Fibroblast of lung (primary cell): ENCODE results near the gene ZNF512B. TPM values are rescaled to one million over a fixed set of nuclear protein-coding genes. Genes with fewer than 3 reads are reported as not detected.

Experiments
- DNase-seq, 2 donors: peaks; one replicate each; pipeline versions ENCODE4 v3.0.0 to v3.0.0-alpha.2; 2010; ENCODE audit warnings: low read depth in 2 of 2
- H2AFZ ChIP-seq: 2 replicates; pipeline ENCODE4 v1.5.1; 2012; ENCODE audit warnings: low read length, control low read depth, inconsistent platforms
- H3K27ac ChIP-seq: 2 replicates; pipeline ENCODE4 v1.5.1; 2011; ENCODE audit warnings: low read length, control low read depth; ENCODE audit not compliant: insufficient read depth
- H3K27me3 ChIP-seq: 2 replicates; pipeline ENCODE4 v1.5.1; 2011; ENCODE audit warnings: mild to moderate bottlenecking, low read length; ENCODE audit not compliant: control insufficient read depth, insufficient read depth
- H3K36me3 ChIP-seq: 2 replicates; pipeline ENCODE4 v1.5.1; 2011; ENCODE audit warnings: low read length; ENCODE audit not compliant: control insufficient read depth, insufficient read depth
- H3K4me1 ChIP-seq: 2 replicates; pipeline ENCODE4 v1.5.1; 2011; ENCODE audit warnings: low read length; ENCODE audit not compliant: control insufficient read depth, insufficient read depth; ENCODE audit errors: extremely low read depth
- H3K4me2 ChIP-seq: 2 replicates; pipeline ENCODE4 v1.5.1; 2011; ENCODE audit warnings: low read length, control low read depth; ENCODE audit not compliant: insufficient read depth; ENCODE audit errors: extremely low read depth
- H3K4me3 ChIP-seq, 4 experiments: fragments of 200-600 bp in 1 of 4; sonication (generic) in 1 of 4; replicated peaks in 1 of 4; 2 replicates each; pipeline ENCODE4 v1.5.1; 2011 to 2016; ENCODE audit warnings: low read length in 4 of 4, low read depth in 3 of 4, mild to moderate bottlenecking in 3 of 4, control low read depth in 2 of 4, inconsistent platforms in 1 of 4, mixed read lengths in 1 of 4; ENCODE audit not compliant: insufficient read depth in 1 of 4; ENCODE audit errors: control extremely low read depth in 1 of 4
- H3K79me2 ChIP-seq: 2 replicates; pipeline ENCODE4 v1.5.1; 2012; ENCODE audit warnings: mild to moderate bottlenecking, low read length, inconsistent platforms; ENCODE audit not compliant: control insufficient read depth, insufficient read depth
- H3K9ac ChIP-seq: 2 replicates; pipeline ENCODE4 v1.5.1; 2011; ENCODE audit warnings: mild to moderate bottlenecking, low read length, control low read depth; ENCODE audit not compliant: insufficient read depth
- H3K9me3 ChIP-seq: 2 replicates; pipeline ENCODE4 v1.5.1; 2012; ENCODE audit warnings: low read depth, low read length; ENCODE audit not compliant: control insufficient read depth, insufficient read depth
- H4K20me1 ChIP-seq: 2 replicates; pipeline ENCODE4 v1.5.1; 2011; ENCODE audit warnings: low read length; ENCODE audit not compliant: control insufficient read depth, insufficient read depth; ENCODE audit errors: extremely low read depth
- EZH2 ChIP-seq: IDR thresholded peaks from 2 replicates; pipeline ENCODE4 v1.5.1; 2012; ENCODE audit warnings: low read length, control low read depth, mild to moderate bottlenecking; ENCODE audit errors: missing control alignments
- polyA plus RNA-seq, 2 donors: library from polyadenylated mRNA; depleted of rRNA in 1 of 2; stranded (reverse) in 1 of 2; unstranded in 1 of 2; fragments of >200 nt; gene quantifications; 2 replicates each; pipeline ENCODE4 v1.2.1, GENCODE V29; 2011 to 2012; ENCODE audit warnings: missing spikeins in 1 of 2
- total RNA-seq: library from RNA; depleted of rRNA; stranded (reverse); fragments of >200 nt; gene quantifications from 2 replicates; pipeline ENCODE4 v1.2.1, GENCODE V29; 2014
- TF ChIP-seq, protein P1 (sequence below), 2 donors: IDR thresholded peaks in 1 of 2; conservative IDR thresholded peaks in 1 of 2; 1 replicate in 1 of 2; 2 replicates in 1 of 2; pipeline ENCODE4 v1.5.1; 2011 to 2012; ENCODE audit warnings: low read length in 2 of 2, control low read depth in 1 of 2, inconsistent platforms in 1 of 2, low read depth in 1 of 2, mild to moderate bottlenecking in 1 of 2

Gene ZNF512B
- total and polyA plus RNA-seq, 2 donors (not counting 1 experiment from before 2014, with no cell fraction given): 3.5 to 8.4 TPM

DNA sequence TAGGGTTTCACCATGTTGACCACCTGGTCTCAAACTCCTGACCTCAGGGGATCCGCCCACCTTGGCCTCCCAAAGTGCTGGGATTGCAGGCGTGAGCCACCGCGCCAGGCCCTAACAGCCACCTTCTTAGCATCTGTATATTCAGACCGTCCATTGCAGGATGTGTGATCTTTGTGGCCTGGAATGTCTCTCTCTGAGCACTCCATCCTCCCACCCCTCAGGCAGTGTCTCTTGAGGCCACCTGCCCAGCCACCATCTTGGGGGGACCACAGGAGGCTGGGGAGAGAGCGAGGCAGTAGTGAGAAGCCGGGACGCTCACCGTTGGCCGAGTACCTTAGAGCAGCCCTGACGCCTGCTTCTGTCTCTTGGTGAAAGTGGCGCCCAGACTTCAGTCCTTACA lies 56.0 kb downstream of the ZNF512B start:
- H3K9me3 ChIP-seq: no peaks in the 10 kb centered on the region
- H2AFZ ChIP-seq: no peak overlapping the region
- H3K27me3 ChIP-seq: no peaks in the 10 kb centered on the region
- no peak overlapping the region for H3K27ac ChIP-seq
- no peaks in the 10 kb centered on the region for H4K20me1 ChIP-seq
- DNase-seq: no peak
- no peak overlapping the region for H3K4me2 ChIP-seq
- peaks cover 2% of the 10 kb centered on the region for H3K36me3 ChIP-seq
- H3K4me3 ChIP-seq: no peak overlapping the region
- no peak for TF ChIP-seq EZH2
- TF ChIP-seq, protein P1, sequence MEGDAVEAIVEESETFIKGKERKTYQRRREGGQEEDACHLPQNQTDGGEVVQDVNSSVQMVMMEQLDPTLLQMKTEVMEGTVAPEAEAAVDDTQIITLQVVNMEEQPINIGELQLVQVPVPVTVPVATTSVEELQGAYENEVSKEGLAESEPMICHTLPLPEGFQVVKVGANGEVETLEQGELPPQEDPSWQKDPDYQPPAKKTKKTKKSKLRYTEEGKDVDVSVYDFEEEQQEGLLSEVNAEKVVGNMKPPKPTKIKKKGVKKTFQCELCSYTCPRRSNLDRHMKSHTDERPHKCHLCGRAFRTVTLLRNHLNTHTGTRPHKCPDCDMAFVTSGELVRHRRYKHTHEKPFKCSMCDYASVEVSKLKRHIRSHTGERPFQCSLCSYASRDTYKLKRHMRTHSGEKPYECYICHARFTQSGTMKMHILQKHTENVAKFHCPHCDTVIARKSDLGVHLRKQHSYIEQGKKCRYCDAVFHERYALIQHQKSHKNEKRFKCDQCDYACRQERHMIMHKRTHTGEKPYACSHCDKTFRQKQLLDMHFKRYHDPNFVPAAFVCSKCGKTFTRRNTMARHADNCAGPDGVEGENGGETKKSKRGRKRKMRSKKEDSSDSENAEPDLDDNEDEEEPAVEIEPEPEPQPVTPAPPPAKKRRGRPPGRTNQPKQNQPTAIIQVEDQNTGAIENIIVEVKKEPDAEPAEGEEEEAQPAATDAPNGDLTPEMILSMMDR (conservative IDR thresholded peaks at IDR 0.05 in 1 of 2, IDR thresholded peaks at IDR 0.05 in 1 of 2; ENCODE audit: low read depth in 1 of 2, low read length in 2 of 2): no peak
- H3K79me2 ChIP-seq: peaks cover 64% of the 10 kb centered on the region
- H3K9ac ChIP-seq: no peak overlapping the region
- H3K4me1 ChIP-seq: no peaks in the 10 kb centered on the region

GRCh38 chr20:63911176-63911575 lies 58.6 kb downstream of the ZNF512B start:
- Histone ChIP-seq H3K4me2 (peak overlapping the region; percentile 42), H3K79me2 (peaks cover 75% of the 10 kb centered on the region), H3K27ac (peak overlapping the region; percentile 47), H3K9ac (no peak overlapping the region), H3K9me3 (no peaks in the 10 kb centered on the region), H3K36me3 (peaks cover 2% of the 10 kb centered on the region), H3K4me1 (no peaks in the 10 kb centered on the region), H2AFZ (no peak overlapping the region), H3K27me3 (no peaks in the 10 kb centered on the region), H3K4me3 (no peak overlapping the region), H4K20me1 (no peaks in the 10 kb centered on the region)
- DNase-seq: peak; percentile 39 to 59
- no peak for TF ChIP-seq EZH2
- TF ChIP-seq, protein P1 (conservative IDR thresholded peaks at IDR 0.05 in 1 of 2, IDR thresholded peaks at IDR 0.05 in 1 of 2; ENCODE audit: low read depth in 1 of 2, low read length in 2 of 2): no peak

DNA sequence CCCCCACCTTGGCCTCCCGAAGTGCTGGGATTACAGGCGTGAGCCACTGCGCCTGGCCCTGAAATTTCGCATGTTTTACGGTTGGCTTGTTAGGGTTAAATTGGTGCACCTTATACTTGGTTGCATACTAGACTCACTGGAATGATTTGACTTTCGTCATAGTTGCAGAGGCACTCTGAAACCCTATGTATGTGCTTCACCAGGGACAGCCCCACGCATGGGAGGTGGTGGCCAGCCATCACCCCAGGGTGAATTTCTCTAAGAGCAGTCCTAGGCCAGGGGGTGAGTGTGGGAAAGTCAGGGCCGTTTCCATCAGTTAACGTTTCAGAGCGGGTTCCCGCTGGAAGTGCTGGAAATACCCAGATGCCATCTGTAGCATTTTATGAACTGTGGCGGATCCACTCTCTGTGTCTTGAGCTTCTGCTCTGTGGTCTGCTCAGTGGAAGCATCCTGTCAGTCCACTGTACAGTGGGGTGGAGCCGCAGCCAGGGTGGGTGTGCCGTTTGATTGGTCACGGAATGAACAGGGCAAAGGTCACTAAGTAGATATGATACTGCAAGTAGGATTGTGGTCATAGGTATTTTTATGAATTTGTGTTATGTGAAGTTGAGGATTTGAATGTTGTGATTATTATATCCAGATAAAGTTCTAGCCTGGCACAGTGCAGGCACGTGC lies 61.6 kb downstream of the ZNF512B start:
- Histone ChIP-seq H3K79me2 (peaks cover 80% of the 10 kb centered on the region), H3K9me3 (no peaks in the 10 kb centered on the region), H2AFZ (no peak overlapping the region), H3K27ac (no peak overlapping the region), H3K4me1 (no peaks in the 10 kb centered on the region), H3K27me3 (no peaks in the 10 kb centered on the region), H4K20me1 (no peaks in the 10 kb centered on the region), H3K4me2 (no peak overlapping the region), H3K4me3 (no peak overlapping the region), H3K36me3 (peaks cover 2% of the 10 kb centered on the region), H3K9ac (no peak overlapping the region)
- no peak for TF ChIP-seq EZH2
- TF ChIP-seq, protein P1 (conservative IDR thresholded peaks at IDR 0.05 in 1 of 2, IDR thresholded peaks at IDR 0.05 in 1 of 2; ENCODE audit: low read depth in 1 of 2, low read length in 2 of 2): no peak
- no peak for DNase-seq

Other genes with a start within 250 kb of the ZNF512B start
- gene LIME1, start 233.3 kb downstream of the ZNF512B start, total RNA-seq: 1.5 and 3.5 TPM in 2 replicates
- 0.68 and 0.90 TPM in 2 replicates for gene LIME1, start 233.3 kb downstream of the ZNF512B start, polyA plus RNA-seq
- gene SLC2A4RG, start 230.2 kb downstream of the ZNF512B start, total RNA-seq: 18.2 and 30.6 TPM in 2 replicates
- 17.5 and 27.1 TPM in 2 replicates for gene SLC2A4RG, start 230.2 kb downstream of the ZNF512B start, polyA plus RNA-seq
- gene ZBTB46, start 138.7 kb downstream of the ZNF512B start, total RNA-seq: 2.8 and 4.5 TPM in 2 replicates
- gene ZBTB46, start 138.7 kb downstream of the ZNF512B start, polyA plus RNA-seq: 0.53 and 0.96 TPM in 2 replicates
- gene ABHD16B, start 108.4 kb downstream of the ZNF512B start, total RNA-seq: not detected in 2 replicates
- not detected in 2 replicates for gene ABHD16B, start 108.4 kb downstream of the ZNF512B start, polyA plus RNA-seq
- 84.2 and 123 TPM in 2 replicates for gene TPD52L2, start 104.7 kb downstream of the ZNF512B start, total RNA-seq
- gene TPD52L2, start 104.7 kb downstream of the ZNF512B start, polyA plus RNA-seq: 212 and 227 TPM in 2 replicates
- gene DNAJC5, start 74.8 kb downstream of the ZNF512B start, total RNA-seq: 35.7 and 48.9 TPM in 2 replicates
- 29.2 and 29.6 TPM in 2 replicates for gene DNAJC5, start 74.8 kb downstream of the ZNF512B start, polyA plus RNA-seq
- 20.8 and 27.9 TPM in 2 replicates for gene UCKL1, start 13.5 kb downstream of the ZNF512B start, total RNA-seq
- gene UCKL1, start 13.5 kb downstream of the ZNF512B start, polyA plus RNA-seq: 16.4 and 16.7 TPM in 2 replicates
- 0.77 and 0.99 TPM in 2 replicates for gene SAMD10, start 9.7 kb upstream of the ZNF512B start, total RNA-seq
- 0.37 and 0.86 TPM in 2 replicates for gene SAMD10, start 9.7 kb upstream of the ZNF512B start, polyA plus RNA-seq
- gene PRPF6, start 11.2 kb upstream of the ZNF512B start, total RNA-seq: 52.0 and 55.2 TPM in 2 replicates
- gene PRPF6, start 11.2 kb upstream of the ZNF512B start, polyA plus RNA-seq: 28.2 and 40.5 TPM in 2 replicates
- 0.26 and 0.66 TPM in 2 replicates for gene C20orf204, start 66.3 kb upstream of the ZNF512B start, total RNA-seq
- gene C20orf204, start 66.3 kb upstream of the ZNF512B start, polyA plus RNA-seq: 0.02 TPM in 2 replicates
- gene SOX18, start 79.7 kb upstream of the ZNF512B start, total RNA-seq: not detected in 2 replicates
- gene SOX18, start 79.7 kb upstream of the ZNF512B start, polyA plus RNA-seq: not detected in 2 replicates
- gene TCEA2, start 93.3 kb upstream of the ZNF512B start, total RNA-seq: 23.9 and 25.2 TPM in 2 replicates
- gene TCEA2, start 93.3 kb upstream of the ZNF512B start, polyA plus RNA-seq: 12.7 and 17.1 TPM in 2 replicates
- 9.1 and 11.6 TPM in 2 replicates for gene RGS19, start 109.6 kb upstream of the ZNF512B start, total RNA-seq
- 5.5 and 5.8 TPM in 2 replicates for gene RGS19, start 109.6 kb upstream of the ZNF512B start, polyA plus RNA-seq
- gene OPRL1, start 110.2 kb upstream of the ZNF512B start, total RNA-seq: 2.6 and 4.1 TPM in 2 replicates
- gene OPRL1, start 110.2 kb upstream of the ZNF512B start, polyA plus RNA-seq: 0.17 and 0.49 TPM in 2 replicates
- gene LKAAEAR1, start 114.5 kb upstream of the ZNF512B start, total RNA-seq: not detected in 2 replicates
- not detected in 2 replicates for gene LKAAEAR1, start 114.5 kb upstream of the ZNF512B start, polyA plus RNA-seq
- gene NPBWR2, start 137.6 kb upstream of the ZNF512B start, total RNA-seq: not detected in 2 replicates
- gene NPBWR2, start 137.6 kb upstream of the ZNF512B start, polyA plus RNA-seq: not detected in 2 replicates
- not detected in 2 replicates for gene MYT1, start 194.5 kb upstream of the ZNF512B start, total RNA-seq
- gene MYT1, start 194.5 kb upstream of the ZNF512B start, polyA plus RNA-seq: not detected in 2 replicates